BJ (cell line): ENCODE measurements around the gene GLTP. TPM values are rescaled to one million over a fixed set of nuclear protein-coding genes. Genes with fewer than 3 reads are reported as not detected.

Experiments used
- CTCF ChIA-PET: fragments of 350-600 bp; formaldehyde crosslinking; extraction: SDS; loops from one replicate; lab custom pipeline; 2021; ENCODE audit warnings: antibody characterized with exemption, inconsistent platforms; lab: Yijun Ruan, JAX
- POLR2A ChIA-PET: fragments of 300-600 bp; sonication (Branson Sonifier 250); formaldehyde crosslinking; extraction: SDS; loops from one replicate; lab custom pipeline; 2021; ENCODE audit warnings: antibody characterized with exemption; lab: Charles Lee
- DNase-seq: peaks from one replicate; pipeline ENCODE4 v3.0.0-alpha.2; 2011; ENCODE audit warnings: low read depth
- H3K27me3 ChIP-seq: 2 replicates; pipeline ENCODE4 v1.6.0; 2011; ENCODE audit warnings: low read length; ENCODE audit not compliant: control insufficient read depth, insufficient read depth
- H3K36me3 ChIP-seq: 2 replicates; pipeline ENCODE4 v1.5.1; 2011; ENCODE audit warnings: low read length; ENCODE audit not compliant: control insufficient read depth, insufficient read depth
- H3K4me3 ChIP-seq: 2 replicates; pipeline ENCODE4 v1.5.1; 2011; ENCODE audit warnings: low read depth, mild to moderate bottlenecking, control low read depth, low read length
- polyA plus RNA-seq: library from polyadenylated mRNA; depleted of rRNA; stranded (reverse); fragments of >200 nt; gene quantifications from 2 replicates; pipeline ENCODE4 v1.2.3, GENCODE V29; 2011
- TF ChIP-seq, protein P1 (sequence below): IDR thresholded peaks from 2 replicates; pipeline ENCODE4 v1.5.1; 2011; ENCODE audit warnings: low read depth, mild to moderate bottlenecking, control low read depth, inconsistent platforms, low read length, moderate library complexity; ENCODE audit not compliant: insufficient read depth

Gene GLTP
- polyA plus RNA-seq, 1 experiment, result 33.8 TPM

DNA sequence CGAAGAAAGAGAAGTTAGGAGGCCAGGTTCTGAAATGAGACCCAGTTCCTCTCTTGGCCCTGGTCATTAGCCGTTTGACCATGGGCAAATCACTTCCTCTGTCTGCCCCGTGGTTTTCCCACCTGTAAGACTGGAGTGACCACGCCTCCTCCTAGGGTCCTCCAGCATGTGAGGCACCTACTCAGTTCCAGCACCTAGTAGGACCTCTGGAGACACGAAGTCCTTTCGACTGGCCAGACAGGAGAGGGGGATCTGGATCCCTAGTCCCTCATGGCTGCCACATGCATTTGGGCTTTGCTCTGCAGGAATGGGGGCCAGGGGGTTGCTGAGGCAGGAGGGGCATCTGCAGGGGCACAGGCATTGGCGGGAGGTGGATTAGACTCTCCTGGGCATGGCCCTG is 63.5 kb downstream of the GLTP start:
- no peaks in the 10 kb centered on the region; the same call in 1 of the 2 replicates for H3K27me3 ChIP-seq
- no peaks in the 10 kb centered on the region; the same call in 1 of the 2 replicates for H3K36me3 ChIP-seq
- CTCF ChIA-PET, result interaction anchor here (0.5 to 3.6 kb wide), 3 partner anchors 12 to 28 kb away, joined by 6 to 20 read pairs (median 8); no protein-coding TSS in a partner anchor
- no peak for DNase-seq
- TF ChIP-seq, protein P1, sequence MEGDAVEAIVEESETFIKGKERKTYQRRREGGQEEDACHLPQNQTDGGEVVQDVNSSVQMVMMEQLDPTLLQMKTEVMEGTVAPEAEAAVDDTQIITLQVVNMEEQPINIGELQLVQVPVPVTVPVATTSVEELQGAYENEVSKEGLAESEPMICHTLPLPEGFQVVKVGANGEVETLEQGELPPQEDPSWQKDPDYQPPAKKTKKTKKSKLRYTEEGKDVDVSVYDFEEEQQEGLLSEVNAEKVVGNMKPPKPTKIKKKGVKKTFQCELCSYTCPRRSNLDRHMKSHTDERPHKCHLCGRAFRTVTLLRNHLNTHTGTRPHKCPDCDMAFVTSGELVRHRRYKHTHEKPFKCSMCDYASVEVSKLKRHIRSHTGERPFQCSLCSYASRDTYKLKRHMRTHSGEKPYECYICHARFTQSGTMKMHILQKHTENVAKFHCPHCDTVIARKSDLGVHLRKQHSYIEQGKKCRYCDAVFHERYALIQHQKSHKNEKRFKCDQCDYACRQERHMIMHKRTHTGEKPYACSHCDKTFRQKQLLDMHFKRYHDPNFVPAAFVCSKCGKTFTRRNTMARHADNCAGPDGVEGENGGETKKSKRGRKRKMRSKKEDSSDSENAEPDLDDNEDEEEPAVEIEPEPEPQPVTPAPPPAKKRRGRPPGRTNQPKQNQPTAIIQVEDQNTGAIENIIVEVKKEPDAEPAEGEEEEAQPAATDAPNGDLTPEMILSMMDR, result no peak
- POLR2A ChIA-PET, result no interaction called here
- H3K4me3 ChIP-seq, result no peak overlapping the region

DNA sequence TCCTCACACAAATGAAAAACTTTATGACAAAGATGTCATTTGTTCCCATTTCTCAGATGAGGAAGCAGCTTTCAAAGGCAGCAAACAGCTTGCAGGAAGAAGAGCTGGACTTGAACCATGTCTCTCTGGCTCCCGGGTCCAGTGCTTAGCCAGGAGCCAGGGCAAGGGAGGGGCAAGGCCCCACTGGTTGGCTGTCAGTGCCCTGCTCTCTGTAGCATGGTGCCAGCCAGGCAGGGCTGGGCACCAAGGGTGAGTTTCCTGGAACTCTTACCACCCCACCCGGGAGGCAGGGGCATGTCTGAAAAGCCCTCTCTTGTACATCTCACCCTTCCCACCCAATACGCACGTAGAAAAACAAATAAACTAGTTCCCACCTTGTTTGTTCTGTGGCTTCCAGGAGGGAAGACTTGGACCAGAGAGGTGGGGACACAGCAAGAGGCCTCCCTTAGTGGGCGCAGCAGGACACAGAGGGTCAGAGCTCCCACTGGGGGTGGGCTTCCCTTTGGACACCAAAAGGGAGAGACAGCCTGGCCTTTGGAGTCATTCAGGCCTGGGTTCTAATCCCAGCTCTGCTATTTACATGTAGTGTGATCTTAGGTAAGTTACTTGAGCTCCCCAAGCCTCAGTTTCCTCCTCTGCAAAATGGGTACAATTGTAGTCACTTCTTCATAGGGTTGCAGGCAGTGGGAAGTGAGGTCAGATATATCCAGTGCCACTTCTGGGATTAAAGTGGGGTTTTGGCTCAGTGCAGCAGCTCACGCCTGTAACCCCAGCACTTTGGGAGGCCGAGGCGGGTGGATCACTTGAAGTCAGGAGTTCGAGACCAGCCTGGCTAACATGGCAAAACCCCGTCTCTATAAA is 64.4 kb downstream of the GLTP start:
- no peak for DNase-seq
- no peaks in the 10 kb centered on the region; the same call in 1 of the 2 replicates for H3K36me3 ChIP-seq
- TF ChIP-seq, protein P1, result no peak
- no peaks in the 10 kb centered on the region; the same call in 1 of the 2 replicates for H3K27me3 ChIP-seq
- POLR2A ChIA-PET, result no interaction called here
- H3K4me3 ChIP-seq, result no peak overlapping the region
- CTCF ChIA-PET, result interaction anchor here (1.8 to 3.6 kb wide), 2 partner anchors 11 to 29 kb away, joined by 8 to 20 read pairs; no protein-coding TSS in a partner anchor

DNA sequence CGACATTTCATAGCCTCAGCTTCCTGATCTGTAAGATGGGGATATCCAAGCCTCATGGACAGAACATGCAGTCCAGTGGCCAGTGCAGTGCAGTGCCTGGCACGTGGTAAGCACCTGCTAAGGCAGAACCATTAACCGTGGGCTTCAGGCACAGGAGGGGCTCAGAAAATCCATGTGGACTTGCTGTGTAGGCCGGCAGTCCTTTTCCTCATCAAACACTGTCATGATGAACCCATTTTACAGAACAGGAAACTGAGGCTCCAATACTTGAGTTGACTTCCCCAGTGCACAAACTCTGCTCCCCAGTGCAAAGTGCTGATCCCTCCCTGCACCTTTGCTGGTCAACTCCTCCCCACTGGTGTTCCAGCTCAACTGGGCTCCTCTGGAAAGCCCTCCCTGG is 65.1 kb downstream of the GLTP start:
- Histone ChIP-seq H3K36me3 (no peaks in the 10 kb centered on the region), H3K4me3 (no peak overlapping the region), H3K27me3 (no peaks in the 10 kb centered on the region)
- TF ChIP-seq, protein P1, result no peak
- POLR2A ChIA-PET, result no interaction called here
- DNase-seq, result no peak
- CTCF ChIA-PET, result interaction anchor here (1.0 to 3.6 kb wide), 2 partner anchors 10 to 15 kb away, joined by 3 to 20 read pairs; no protein-coding TSS in a partner anchor

DNA sequence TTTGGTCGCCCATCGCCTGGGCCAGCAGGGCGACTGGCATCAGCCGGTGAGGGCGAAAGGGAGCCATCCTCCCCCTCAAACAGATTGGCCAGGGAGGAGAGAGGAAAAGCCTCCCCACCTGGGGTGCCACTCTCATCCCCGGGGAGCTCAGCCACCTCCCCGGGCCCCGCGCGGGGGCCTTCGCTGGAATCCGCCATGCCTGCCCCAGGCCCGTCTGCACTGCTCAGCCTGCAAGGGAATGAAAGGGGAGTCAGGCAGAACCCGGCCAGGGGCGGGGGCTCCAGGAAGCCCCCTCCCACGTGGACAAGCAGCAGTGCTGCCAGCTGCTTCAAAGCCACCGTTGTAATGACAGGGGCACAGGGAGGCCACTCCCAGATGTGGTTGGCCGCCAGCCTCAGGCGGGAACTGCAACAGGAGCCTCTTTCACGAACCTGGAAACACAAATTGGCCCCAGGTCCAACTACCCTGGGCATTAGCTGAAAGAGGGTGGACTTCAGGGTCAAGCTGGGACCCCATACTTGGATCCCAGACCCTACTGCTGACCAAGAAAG is 65.7 kb downstream of the GLTP start:
- Histone ChIP-seq H3K27me3 (no peaks in the 10 kb centered on the region), H3K4me3 (no peak overlapping the region), H3K36me3 (no peaks in the 10 kb centered on the region)
- TF ChIP-seq, protein P1, result no peak
- ChIA-PET POLR2A (no interaction called here), CTCF (interaction anchor here (1.0 to 3.6 kb wide), 2 partner anchors 9 to 16 kb away, joined by 3 to 20 read pairs; no protein-coding TSS in a partner anchor)
- DNase-seq, result no peak

DNA sequence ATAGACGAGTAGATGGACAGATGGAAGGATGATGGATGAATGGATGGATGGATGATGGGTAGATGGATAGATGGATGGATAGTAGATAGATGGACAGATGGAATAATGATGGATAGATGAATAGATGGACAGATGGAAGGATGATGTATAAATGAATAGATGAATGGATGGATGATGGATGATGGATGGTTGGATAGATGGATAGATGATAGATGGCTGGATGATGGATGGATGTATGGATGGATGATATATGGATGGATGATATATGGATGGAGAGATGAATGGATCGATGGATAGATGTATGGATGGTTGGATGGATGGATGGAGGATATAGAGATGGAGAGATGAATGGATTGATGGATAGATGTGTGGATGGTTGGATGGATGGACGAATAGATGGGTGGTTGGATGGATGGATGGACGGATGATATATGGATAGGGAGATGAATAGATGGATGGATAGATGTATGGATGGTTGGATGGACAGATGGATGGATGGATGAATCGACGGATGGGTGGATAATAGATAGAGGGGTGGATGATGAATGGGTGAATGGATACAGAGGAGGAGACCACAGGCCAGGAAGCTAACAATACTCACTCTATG is 66.4 kb downstream of the GLTP start:
- Histone ChIP-seq H3K36me3 (no peaks in the 10 kb centered on the region), H3K4me3 (no peak overlapping the region), H3K27me3 (no peaks in the 10 kb centered on the region)
- DNase-seq, result no peak
- POLR2A ChIA-PET, result no interaction called here
- TF ChIP-seq, protein P1, result no peak
- CTCF ChIA-PET, result interaction anchor here (1.0 to 3.6 kb wide), 2 partner anchors 9 to 16 kb away, joined by 3 to 20 read pairs; no protein-coding TSS in a partner anchor
